CD4-positive, alpha-beta T cell treated with Interferon alpha-2 for 1 hour (primary cell): ENCODE data around the gene GRIA4.
"Not testable (repeated sequence)": the region's sequence is repeated elsewhere in the genome, so short reads cannot be mapped to it uniquely, and the experiment has no call there.

Experiments used
- DNase-seq, 2 donors: peaks; one replicate each; pipeline ENCODE4 v3.0.0-alpha.2; 2020 to 2022

Gene GRIA4

DNA sequence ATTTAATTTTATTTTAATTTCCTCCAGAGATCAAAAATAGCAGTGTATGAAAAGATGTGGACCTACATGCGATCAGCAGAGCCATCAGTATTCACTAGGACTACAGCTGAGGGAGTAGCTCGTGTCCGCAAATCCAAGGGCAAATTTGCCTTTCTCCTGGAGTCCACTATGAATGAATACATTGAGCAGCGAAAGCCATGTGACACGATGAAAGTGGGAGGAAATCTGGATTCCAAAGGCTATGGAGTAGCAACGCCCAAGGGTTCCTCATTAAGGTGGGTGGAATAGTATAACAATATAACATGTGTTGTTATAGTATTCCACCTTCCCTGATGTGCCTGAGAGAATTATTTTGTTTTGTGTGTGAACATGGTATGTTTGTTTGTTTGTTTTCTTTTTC lies 323.8 kb downstream of the GRIA4 start:
- DNase-seq, result no peak

DNA sequence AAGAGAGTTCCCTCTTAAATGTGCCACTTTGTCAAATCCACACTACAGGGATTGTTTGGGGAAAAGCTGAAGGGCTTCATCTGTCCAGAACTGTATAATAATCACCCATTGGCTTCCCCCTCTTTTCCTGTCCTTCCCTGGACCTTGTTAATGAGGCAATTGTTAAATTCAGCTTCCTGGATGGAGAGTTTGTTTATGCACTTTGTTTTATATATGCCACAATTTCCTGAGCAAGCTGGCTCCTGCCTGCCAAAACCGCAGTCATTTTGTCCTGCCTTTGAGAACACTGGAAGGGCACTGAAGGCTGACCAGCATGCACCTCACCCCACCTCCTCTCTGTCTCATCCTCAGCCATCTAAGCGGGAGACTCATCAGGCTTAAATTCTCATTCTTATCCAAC lies 325.9 kb downstream of the GRIA4 start:
- no peak for DNase-seq

DNA sequence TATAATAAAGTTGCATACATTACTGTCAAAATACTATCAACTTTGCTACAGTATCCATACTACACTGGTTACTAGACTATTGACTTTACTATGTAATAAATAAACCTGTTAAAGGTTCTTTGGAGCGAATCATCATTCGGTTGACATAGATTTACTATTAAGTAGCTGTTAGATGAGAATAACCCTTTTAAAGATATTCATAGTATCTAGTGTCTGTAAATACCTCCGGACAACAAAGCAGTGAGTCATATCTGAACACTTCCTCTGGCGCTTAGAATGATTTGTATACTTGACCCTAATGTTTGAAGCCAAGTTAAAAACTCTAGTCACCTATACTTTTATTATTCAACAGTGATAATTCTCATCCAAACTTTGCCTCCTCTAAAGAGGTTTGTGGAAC lies 327.5 kb downstream of the GRIA4 start:
- DNase-seq, result no peak

DNA sequence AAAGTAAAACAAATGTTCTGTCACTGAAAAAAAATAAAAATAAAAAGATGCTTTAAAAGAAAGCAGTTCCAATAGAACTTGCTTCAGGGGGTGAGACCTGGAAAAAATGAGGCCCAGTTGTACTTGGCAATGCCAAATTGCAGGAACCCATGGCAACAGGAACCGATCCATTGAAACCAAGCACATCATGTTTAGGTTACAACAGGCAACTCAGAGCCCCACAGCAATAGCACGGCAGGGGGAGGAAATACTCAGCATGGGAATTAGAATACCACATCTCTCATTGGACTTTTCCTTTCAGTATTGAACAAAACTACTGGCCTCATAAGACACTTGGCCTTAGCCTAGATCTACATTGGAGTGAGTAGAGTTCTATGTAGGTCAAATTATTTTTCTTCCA lies 327.9 kb downstream of the GRIA4 start:
- no peak for DNase-seq

DNA sequence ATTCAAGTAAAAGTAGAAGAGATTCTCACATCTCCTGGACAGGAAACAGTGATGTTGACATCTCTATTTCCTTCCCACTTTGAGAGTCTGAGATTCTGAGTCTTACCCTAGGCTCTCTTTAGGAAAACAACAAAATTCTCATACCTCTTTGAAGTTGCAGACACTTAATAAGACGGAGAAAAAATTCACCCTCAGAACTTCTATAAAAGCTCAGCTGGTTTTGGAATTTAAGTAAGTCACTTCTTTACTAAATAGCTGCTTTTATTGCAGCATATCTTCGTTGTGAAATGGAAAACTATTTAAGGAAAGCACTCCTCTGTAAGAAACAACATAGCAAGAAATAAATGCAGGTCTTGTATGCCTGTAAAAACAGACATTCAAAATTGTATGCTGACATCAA lies 333.0 kb downstream of the GRIA4 start:
- DNase-seq, result no peak

DNA sequence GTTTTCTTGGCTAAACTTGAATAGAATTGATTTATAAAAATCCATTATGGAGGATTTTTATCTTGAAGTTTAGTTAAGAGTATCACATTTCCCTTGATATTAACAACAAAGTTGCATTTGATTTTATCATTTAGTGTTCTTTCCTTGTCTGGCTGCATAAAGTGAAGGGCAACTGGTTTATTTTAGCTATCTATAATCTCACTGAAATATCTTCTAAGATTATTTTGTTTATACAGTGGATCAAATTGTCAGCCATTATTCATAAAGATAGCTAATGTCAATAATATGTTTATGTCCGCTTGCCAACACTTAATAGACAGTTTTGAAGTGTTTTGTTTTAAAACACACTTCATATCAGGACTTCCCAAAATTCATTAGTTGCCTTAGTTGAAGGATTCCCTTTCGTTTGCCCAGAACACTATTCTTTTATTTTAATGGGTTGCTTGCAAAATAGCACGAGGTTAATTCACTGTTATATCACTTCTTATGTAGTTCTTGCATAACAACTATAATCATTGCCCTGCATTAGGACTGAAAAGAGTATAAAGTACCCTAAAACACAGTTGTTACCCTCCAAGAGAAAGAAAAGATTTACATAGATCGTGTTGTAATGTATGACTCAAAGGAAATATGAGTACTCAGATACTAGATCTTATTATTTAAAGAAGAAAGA lies 339.2 kb downstream of the GRIA4 start:
- no peak for DNase-seq

DNA sequence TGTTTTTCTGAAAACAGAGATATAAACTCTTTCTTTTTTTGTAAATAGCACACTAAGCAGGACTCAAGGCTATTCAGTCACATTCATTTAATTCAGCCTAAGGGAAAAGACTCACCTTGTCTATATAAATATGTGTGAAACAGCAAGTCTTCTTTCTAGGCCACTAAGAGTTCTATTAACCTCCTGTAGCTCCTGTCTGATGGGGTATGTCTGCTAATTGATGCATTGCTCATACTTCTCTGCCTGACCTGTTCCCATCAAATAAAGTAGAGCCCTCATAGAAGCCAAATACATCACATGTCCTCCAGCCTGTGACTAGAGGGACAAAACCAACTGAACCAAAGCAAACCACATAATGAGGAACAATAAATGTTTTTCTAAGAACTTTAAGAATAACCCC lies 344.0 kb downstream of the GRIA4 start:
- no peak for DNase-seq

DNA sequence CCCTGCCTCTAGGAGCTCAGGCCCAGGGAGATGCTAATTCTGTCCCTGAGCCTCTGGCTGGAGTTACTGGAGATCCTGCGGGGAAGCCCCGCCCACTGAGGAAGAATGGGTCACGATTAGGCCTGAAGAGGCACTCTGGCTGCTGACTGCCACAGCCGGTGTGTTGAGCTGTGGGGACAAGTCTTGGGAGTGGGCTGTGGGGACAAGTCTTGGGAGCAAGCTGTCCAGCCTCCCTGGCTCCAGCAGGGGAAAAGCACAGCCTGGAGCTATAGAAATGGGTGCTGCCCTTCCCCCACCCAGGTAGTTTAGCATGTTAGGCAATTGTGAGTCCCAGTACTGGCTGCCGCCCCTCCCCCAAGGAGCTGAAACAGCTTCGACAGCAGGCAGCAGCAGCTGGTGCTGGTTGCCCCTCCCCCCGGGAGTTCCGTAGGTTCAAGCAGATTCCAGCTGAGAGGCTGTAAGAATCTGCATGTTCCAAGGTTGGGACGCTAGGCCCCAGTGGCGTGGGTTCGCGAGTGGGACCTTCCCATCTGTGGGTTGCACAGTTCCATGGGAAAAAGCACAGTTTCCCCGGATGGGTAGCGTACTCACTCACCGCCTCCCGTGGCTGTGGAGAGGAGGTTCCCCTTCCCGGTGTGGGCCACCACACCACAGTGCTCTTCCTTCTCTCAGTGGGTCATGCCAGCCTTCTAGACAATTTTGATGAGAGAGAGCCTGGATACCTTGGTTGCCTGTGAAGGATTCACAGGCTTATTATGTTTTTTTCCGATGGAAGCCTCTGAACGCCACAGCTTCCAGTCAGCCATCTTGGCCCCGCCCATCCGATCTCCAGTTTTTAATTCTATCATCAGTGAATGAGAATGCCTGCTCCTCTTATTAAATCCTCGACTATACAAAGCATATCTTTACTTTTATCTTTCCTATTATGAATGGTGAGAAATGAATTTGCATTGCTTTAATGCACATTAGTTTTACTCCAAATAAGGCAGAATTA lies 350.7 kb downstream of the GRIA4 start:
- no peak for DNase-seq

DNA sequence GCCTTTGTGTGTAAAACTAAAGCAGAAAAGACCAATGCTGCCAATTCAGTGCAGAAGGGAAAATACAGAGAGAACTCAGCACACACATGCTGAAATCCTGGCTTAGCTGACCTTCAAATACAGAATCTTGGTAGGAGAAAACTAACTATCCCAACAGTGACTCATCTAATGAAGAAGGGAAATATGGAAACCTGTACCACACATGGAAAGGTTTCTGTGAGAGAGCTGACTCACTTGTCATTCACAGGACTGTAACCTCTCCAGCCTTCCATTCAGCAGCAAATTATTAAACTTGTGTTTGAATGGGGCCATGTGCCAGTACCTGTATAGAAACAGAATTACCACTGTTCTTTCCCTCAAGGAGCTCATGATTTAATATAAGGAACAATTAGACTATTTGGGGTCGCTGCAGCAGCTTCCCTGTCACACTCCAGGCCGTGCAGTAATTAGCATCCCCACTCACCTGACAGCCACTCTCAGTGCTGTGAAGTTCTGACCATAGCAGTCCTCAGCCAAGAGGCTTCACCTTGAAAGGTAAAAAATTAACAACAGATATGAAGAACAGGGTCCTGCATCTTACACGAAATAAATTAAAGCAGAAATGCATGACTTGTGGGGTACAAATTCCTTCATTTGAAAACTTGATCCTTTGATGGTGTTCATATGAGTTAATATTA lies 358.3 kb downstream of the GRIA4 start:
- DNase-seq, result no peak

DNA sequence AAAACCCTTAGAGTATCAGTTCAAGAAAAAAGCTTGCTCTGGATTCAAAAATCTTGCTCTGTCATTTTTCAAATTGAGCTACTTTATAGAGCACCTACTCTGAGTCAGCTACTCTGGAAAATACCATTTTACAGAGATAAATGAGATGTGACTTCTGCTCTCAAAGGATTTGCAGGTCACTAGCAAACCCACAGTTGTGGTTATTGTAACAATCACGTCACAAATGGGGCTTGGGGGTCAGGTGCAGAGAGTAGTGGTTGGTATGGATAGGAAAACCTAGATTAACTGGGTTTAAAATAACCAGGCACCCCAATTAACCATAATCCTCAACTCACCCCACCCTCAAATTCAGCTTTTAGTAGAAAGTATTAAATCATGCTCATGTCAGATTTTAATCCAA lies 359.9 kb downstream of the GRIA4 start:
- DNase-seq, result no peak

DNA sequence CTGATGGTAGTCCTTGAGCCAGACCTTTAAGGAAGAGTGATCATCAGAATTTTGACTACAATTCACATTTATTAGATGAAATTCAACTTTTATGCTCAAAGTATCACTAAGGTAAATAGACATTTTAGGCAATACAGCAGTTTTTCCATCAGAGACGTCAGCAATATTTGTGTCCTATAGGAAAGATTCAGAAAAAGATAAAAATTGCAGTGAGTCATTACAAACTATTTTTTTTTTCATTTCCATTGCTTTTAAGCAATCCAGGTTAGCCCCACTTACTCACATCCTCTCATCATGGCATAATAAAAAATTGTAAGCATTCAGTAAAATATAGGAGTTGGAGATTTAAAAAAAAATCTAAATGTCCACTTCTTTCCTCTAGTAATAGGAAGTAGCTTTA lies 365.3 kb downstream of the GRIA4 start:
- DNase-seq, result no peak

DNA sequence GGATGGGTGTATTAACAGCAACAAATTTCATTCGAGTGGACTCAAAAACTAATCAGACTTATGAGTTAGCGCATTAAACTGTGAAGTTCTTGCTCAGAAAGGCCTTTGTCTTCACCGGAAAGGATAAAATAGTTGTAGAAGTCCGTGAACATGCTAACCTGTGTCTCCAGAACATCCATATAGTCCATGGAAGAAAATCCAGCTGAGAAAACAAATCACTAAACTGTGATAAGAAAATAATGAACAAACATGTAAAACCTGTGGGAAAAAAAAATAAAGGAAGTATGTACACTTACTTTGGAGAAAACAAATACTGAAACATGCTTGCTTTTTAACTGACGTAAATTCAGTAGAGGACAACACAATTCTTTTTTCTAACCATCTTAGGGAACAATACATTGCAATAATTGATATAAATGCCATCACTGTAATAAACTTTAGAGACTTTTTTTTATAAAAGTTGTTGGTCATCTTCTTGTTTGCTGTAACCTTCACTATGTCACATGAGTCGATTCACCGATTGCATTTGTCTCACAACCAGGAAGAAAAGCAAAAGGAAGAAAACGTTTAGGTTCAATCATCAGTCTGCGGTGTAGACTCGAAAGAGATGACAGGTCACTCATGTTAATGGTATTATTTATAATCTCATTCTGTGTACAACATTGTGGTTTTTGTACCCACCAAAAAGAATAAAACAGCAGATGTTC lies 370.3 kb downstream of the GRIA4 start:
- no peak for DNase-seq

DNA sequence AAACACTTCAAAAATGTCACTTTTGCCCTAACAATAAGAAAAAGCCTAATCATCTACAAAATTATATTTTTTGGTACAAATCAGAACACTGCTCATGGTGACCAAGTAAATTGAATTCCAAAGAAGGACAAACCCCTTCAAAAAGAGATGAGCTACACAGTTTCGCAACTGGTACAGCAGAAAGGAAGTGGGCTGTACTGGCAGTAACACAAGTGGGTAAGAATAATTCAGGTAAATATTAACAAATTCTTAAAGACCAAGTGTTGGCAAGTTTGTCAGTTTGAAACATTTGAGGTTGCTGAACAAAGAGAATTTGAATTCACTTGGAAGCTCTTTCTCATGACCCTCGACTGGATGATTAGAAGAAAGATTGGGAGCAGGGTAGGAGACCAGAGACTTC lies 376.7 kb downstream of the GRIA4 start:
- no peak for DNase-seq

DNA sequence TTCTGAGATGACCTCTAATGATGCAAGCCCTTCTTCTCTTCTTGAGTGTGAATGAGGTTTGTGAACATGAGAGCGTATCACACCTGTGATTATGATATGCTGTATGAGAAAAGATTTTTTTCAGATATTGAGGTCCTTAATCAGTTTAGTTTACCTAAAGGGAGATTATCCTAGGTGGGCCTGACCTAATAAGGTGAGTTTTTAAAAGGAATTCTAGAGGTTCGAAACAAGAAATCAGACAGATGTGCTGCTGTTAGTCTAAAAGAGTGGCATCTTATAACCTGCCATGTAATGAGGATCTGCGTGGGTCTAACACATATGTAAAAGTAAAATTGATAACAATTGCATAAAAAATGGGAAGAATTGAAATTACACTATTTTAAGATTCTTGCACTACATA lies 378.3 kb downstream of the GRIA4 start:
- DNase-seq, result no peak

DNA sequence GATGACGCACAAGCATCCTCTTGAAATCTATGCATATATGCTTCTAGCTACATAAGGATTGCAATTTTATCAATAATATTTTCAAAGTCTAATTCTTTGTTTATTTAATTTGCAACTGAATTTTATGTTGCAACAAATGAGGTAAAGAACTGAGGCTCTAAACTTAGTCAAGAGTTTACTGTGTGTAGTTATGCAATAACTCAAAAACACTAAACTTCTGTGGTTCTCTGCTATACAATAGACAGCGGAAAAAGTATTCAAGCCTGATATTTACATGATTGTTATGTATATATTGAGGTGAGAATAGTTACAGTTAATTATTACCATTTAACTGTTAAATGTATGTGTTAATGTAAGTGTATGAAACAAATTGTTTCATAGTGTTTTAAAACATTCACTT lies 379.3 kb downstream of the GRIA4 start:
- no peak for DNase-seq

DNA sequence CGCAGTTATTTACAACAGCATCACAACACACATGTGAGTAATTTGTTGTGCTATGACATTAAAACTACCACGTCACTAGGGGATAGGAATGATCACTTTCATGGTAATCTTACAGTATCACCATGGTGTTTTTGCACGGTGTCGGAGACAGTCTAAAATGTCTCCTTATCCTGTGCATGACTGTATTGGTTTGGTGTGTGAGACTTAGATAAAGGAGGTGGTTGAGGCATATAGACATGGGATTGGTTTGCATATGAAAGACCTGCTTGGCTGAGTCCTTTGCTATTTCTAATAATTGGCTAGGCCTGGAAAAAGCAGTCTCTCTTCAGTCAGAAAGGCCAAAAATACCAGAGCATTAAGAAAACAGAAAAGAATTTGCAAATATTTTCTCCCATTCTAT lies 382.0 kb downstream of the GRIA4 start:
- DNase-seq, result no peak

DNA sequence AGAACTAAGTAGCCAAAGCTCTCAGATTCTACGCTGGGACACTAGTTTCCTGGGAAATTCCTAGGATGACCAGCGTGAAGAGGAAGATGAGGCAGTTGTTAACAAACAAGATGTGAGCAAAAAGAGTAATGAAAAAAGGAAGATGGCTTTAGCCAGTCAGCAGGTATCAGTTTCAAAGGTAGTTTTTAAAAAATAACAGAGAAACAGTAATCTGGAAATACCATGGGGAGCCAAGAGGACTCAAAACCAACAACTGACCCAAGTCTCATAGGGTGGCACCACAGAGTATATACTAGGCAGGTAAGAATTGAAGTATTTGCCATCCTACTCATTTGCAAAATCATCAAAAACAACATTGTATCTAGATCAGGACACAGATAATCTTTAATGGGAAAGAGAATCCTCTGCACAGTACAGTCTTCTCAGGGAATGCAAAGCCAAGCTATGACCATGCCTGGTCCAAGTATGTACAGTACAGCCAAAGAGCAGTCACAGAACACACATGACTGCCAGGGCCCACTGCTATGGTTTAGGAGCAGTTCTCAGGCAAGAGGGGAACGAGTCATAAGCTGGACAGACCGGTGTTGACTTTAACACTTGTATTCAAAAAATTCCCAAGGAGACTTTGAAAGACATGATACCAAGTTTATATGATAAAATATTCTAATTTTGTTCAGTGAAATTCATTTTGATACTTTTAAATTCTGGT lies 391.6 kb downstream of the GRIA4 start:
- no peak for DNase-seq

DNA sequence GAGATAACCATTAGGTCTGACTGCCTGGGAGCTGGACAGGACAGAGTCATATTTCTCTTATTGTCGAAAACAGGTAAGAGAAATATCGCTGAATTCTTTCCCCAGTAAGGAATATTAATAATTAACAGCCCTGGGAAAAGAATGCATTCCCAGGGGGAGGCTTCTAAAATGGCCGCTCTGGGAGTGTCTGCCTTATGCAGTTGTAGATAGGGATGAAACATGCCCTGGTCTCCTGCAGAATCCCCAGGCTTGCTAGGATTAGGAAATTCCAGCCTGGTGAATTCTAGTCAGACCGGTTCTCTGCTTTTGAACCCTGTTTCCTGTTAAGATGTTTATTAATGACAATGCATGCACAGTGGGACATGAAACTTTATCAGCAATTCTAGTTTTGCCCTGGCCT lies 393.2 kb downstream of the GRIA4 start:
- not testable (repeated sequence) for DNase-seq

DNA sequence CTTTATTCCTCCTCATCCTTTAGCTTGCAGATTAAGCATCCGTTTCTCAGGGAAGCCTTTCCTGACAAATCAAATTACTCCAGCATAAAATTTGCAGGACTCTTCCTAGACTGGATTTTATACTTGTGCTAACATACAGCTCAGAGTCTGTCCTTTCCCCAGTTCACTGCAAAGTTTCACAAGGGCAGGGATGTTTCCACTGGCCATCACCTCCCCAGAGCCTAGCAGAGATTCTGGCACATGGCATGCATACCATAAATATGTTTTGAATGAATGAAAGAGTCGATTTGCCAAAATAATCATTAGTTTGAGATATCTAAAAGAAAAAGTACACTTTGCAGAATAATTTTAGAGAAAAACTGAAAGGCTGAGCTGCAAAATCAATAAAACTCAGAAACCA lies 401.6 kb downstream of the GRIA4 start:
- DNase-seq, result no peak

DNA sequence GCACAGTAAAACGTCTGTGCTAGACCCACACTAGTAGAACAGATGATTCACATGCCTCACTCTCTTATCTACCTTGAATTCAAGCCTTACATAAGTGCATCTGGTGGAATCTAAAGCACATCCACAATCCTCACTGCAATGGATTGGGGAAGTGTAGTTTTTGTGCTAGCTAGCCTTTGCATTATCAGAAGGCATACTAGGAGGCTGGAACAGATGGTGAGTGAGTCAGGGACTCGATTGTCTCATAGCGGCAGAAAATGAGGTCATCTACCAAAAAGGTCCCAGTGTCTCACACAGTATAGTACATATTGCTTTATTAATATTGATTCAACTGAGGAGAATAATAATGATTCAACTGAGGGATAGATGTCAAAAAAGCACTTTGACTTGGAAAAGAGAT lies 402.9 kb downstream of the GRIA4 start:
- DNase-seq, result no peak

DNA sequence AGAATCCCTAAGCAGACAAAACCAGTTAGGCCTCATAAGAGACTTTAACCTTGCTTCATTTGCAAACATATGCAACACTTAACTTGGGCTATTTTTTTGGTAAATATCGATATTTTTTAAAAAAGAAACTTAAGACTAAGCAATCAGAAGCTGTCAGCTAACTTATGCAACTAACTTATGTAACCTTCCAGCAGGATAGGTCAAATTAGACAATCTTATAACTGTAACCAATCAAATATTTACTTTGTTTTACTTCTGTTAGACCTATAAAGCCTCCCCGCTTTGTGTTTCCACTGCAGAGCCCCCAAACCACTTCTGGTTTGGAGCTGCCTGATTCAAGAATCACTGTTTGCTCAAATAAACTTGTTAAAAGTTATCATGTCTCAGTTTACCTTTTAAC lies 404.2 kb downstream of the GRIA4 start:
- DNase-seq, result no peak

DNA sequence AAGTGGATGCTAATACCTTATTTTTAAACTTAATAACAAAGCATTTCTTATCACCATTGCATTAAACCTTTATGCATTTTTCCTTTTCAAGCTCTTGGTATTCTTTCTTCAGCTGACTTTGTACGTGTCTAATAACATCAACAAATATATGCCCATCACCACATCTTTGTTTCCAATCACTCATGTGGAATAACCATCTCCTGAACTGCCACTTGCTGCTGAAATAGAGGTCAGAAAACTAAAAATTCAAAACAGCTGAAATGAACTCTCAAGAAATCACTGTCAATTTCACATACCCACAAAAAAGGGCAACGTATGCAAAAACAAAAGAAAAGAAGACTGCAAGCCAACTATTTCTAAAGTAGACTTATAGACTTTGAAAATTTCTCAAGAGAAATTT lies 404.7 kb downstream of the GRIA4 start:
- DNase-seq, result no peak

DNA sequence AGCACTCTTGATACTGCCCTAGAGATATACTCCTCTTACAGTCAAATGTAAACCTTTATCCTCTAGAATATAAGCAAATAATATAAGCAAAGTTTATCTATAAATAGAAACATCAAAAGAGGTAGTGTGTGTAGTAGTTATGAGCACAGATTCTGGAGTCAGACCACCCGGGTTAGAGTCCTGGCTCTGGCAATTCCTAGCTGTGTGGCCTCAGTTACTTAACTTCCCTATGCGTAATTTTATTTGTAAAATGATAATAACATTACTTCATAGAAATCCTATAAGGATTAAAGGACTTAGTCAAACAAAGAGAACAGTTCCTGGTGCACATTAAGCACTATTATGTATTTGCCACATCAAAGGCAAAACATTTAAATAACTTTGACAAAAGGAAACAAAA lies 405.2 kb downstream of the GRIA4 start:
- no peak for DNase-seq
